D721Med (cell line): ENCODE results near the gene TBXAS1.

Experiments
- DNase-seq: peaks from one replicate; pipeline ENCODE4 v3.0.0; 2011; ENCODE audit warnings: low spot score; ENCODE audit not compliant: insufficient read length
- FAIRE-seq: peaks from 2 replicates; lab custom pipeline; 2011; peaks lifted over from hg19 to GRCh38; lab: Jason Lieb, UNC
- CTCF ChIP-seq: IDR thresholded peaks from 2 replicates; pipeline ENCODE4 v1.5.1; 2012; ENCODE audit warnings: mild to moderate bottlenecking, control low read depth; ENCODE audit not compliant: insufficient read depth; ENCODE audit errors: missing control alignments

The TBXAS1 gene

DNA sequence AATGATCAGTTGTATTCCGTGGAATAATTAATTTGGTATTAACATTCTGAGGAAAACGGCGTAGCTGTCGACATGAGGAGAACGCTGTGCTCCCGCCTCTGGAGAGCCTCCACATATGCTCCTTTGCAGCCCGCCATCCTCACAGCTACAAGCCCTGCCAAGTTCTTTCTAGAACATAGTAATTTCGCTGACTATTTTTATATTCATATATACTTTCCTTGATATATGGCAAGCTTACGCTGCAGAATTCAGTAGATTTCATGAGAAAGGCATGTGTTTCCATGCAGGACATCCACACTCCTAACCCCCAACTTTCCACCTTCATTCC, 45.2 kb downstream of the TBXAS1 start:
- DNase-seq (no peak), FAIRE-seq (no peak)
- TF ChIP-seq CTCF, result no peak

DNA sequence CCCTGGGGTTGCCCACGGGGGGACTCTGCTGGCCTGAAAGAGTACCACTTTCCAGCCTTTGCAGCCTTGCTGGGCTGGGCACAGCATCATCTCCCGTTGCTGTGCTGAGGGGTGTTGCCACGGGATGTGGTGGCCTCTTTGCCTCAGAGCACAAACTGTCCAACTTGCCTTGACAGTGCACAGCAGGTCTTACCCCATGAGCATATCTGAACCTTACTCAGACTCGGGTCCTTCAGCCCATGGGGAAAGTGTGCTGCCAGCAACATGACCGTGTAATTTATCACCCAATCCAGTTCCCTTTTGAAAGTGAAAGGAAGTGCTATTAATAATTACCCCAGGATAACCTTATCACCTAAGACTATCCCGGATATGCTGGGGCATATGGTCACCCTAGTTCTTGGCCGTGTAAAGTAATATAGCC, 46.8 kb downstream of the TBXAS1 start:
- FAIRE-seq, result no peak
- DNase-seq, result no peak
- TF ChIP-seq CTCF, result no peak

- DNase-seq, result no peak
- no peak for TF ChIP-seq CTCF
- FAIRE-seq, result no peak
Observed at GRCh38 chr7:139876622-139877283, 47.7 kb downstream of the TBXAS1 start.

GRCh38 chr7:139883814-139884213, 54.8 kb downstream of the TBXAS1 start:
- no peak for TF ChIP-seq CTCF
- DNase-seq, result no peak
- FAIRE-seq, result no peak

- DNase-seq, result no peak
- FAIRE-seq, result no peak
- no peak for TF ChIP-seq CTCF
Observed at GRCh38 chr7:139884441-139884840, 55.4 kb downstream of the TBXAS1 start.

GRCh38 chr7:139885511-139885910, 56.4 kb downstream of the TBXAS1 start:
- no peak for FAIRE-seq
- no peak for TF ChIP-seq CTCF
- no peak for DNase-seq

- FAIRE-seq (no peak), DNase-seq (no peak)
- no peak for TF ChIP-seq CTCF
Observed at GRCh38 chr7:139886206-139886605, 57.1 kb downstream of the TBXAS1 start.
